Esophagus muscularis mucosa (tissue), 4 donors: ENCODE measurements around the gene NRSN2. TPM values are rescaled to one million over a fixed set of nuclear protein-coding genes. Genes with fewer than 3 reads are reported as not detected.
"Not testable (repeated sequence)": the region's sequence is repeated elsewhere in the genome, so short reads cannot be mapped to it uniquely, and the experiment has no call there.

Source experiments
- DNase-seq: peaks from one replicate; pipeline ENCODE4 v3.0.0-alpha.2; 2017; ENCODE audit errors: extremely low spot score
- H3K27ac ChIP-seq, 4 donors: fragments of 200-600 bp; sonication (generic); replicated peaks in 1 of 4; 1 replicate in 3 of 4; 2 replicates in 1 of 4; pipeline ENCODE4 v1.5.1; 2016 to 2019; ENCODE audit warnings: mild to moderate bottlenecking in 1 of 4
- H3K27me3 ChIP-seq, 4 donors: fragments of 200-600 bp; sonication (generic); one replicate each; pipeline versions ENCODE4 v1.5.1 to v1.6.0; 2016 to 2019
- H3K36me3 ChIP-seq, 4 donors: fragments of 200-600 bp; sonication (generic); one replicate each; pipeline ENCODE4 v1.5.1; 2016 to 2019
- H3K4me1 ChIP-seq, 4 donors: fragments of 200-600 bp; sonication (generic); one replicate each; pipeline ENCODE4 v1.5.1; 2016 to 2019
- H3K4me3 ChIP-seq, 4 donors: fragments of 200-600 bp; sonication (generic); 1 replicate in 2 of 4; 2 replicates in 2 of 4; pipeline ENCODE4 v1.5.1; 2016 to 2019; ENCODE audit warnings: mild to moderate bottlenecking in 4 of 4, moderate library complexity in 1 of 4
- H3K9me3 ChIP-seq, 4 donors: fragments of 200-600 bp; sonication (generic); 1 replicate in 3 of 4; 2 replicates in 1 of 4; pipeline ENCODE4 v1.5.1; 2016 to 2019
- EP300 ChIP-seq: sonication (generic); formaldehyde crosslinking; IDR thresholded peaks from one replicate; pipeline ENCODE4 v1.6.1; 2017; ENCODE audit warnings: antibody characterized with exemption
- POLR2A ChIP-seq: fragments of 450-650 bp; IDR thresholded peaks from one replicate; pipeline ENCODE4 v1.6.1; 2017; ENCODE audit warnings: antibody characterized with exemption, moderate library complexity, mild to moderate bottlenecking, low read depth
- POLR2AphosphoS5 ChIP-seq, 2 donors: sonication (generic); formaldehyde crosslinking; IDR thresholded peaks; one replicate each; pipeline ENCODE4 v1.6.1; 2017; ENCODE audit warnings: antibody characterized with exemption in 2 of 2
- WGBS: methylation state at CpG from one replicate; pipeline ENCODE4 v1.1.5; 2018; 5-methylcytosine and 5-hydroxymethylcytosine counted together
- intact Hi-C: fragments of 100-400 bp; cut with DNase I; formaldehyde crosslinking; loops from one replicate; pipeline ENCODE4 v1.15.1; 2023
- total RNA-seq, 4 donors: library from RNA; depleted of rRNA; stranded (reverse); fragments of >200 nt; gene quantifications; one replicate each; pipeline versions ENCODE4 v1.1.0 to v1.2.1, GENCODE V29; 2016
- TF ChIP-seq, protein P1 (sequence below), 3 experiments: fragments of 200-600 bp in 2 of 3; fragments of 450-650 bp in 1 of 3; sonication (generic) in 2 of 3; IDR thresholded peaks; one replicate each; pipeline ENCODE4 v1.5.1; 2017 to 2019; ENCODE audit warnings: antibody characterized with exemption in 3 of 3, mild to moderate bottlenecking in 2 of 3, moderate library complexity in 1 of 3

NRSN2 gene
- total RNA-seq, 4 donors from 2014 or later, result 20.8 to 72.8 (median 48.9) TPM

DNA sequence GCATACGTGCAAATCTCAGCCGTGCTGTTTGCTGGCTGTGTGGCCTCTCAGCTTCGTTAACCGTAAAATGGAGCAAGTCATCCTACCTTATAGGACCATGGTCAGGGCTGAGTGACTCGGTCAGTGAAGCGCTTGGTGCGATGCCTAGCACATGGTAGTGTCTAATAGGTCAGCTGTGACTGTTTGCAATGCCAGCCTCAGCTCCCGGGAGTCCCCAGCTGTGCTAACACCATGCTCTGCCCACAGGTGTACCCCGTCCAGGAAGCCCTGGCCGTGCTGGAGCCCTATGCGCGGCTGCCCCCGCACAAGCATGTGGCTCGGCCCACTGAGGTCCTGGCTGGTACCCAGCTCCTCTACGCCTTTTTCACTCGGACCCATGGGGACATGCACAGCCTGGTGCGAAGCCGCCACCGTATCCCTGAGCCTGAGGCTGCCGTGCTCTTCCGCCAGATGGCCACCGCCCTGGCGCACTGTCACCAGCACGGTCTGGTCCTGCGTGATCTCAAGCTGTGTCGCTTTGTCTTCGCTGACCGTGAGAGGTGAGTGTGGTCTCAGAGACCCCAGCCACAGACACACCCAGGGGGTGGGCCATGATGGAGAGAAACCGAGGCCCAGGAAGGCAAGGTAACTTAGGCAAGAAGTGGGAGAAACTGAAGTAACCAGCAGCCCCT lies 44.3 kb downstream of the NRSN2 start:
- Histone ChIP-seq H3K36me3 (peaks cover 0 to 59% (median 36%) of the 10 kb centered on the region in 4 donors), H3K27me3 (no peaks in the 10 kb centered on the region), H3K9me3 (no peaks in the 10 kb centered on the region), H3K4me3 (no peak overlapping the region), H3K27ac (no peak overlapping the region), H3K4me1 (no peaks in the 10 kb centered on the region)
- WGBS, result 96% methylated on average over 28 of the region's 29 CpGs
- TF ChIP-seq EP300, result no peak
- no peak for TF ChIP-seq POLR2AphosphoS5 (IDR thresholded peaks at IDR 0.05)
- TF ChIP-seq POLR2A, result no peak
- TF ChIP-seq, protein P1, sequence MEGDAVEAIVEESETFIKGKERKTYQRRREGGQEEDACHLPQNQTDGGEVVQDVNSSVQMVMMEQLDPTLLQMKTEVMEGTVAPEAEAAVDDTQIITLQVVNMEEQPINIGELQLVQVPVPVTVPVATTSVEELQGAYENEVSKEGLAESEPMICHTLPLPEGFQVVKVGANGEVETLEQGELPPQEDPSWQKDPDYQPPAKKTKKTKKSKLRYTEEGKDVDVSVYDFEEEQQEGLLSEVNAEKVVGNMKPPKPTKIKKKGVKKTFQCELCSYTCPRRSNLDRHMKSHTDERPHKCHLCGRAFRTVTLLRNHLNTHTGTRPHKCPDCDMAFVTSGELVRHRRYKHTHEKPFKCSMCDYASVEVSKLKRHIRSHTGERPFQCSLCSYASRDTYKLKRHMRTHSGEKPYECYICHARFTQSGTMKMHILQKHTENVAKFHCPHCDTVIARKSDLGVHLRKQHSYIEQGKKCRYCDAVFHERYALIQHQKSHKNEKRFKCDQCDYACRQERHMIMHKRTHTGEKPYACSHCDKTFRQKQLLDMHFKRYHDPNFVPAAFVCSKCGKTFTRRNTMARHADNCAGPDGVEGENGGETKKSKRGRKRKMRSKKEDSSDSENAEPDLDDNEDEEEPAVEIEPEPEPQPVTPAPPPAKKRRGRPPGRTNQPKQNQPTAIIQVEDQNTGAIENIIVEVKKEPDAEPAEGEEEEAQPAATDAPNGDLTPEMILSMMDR (IDR thresholded peaks at IDR 0.05), result no peak
- intact Hi-C loops, result no loop called here
- no peak for DNase-seq

DNA sequence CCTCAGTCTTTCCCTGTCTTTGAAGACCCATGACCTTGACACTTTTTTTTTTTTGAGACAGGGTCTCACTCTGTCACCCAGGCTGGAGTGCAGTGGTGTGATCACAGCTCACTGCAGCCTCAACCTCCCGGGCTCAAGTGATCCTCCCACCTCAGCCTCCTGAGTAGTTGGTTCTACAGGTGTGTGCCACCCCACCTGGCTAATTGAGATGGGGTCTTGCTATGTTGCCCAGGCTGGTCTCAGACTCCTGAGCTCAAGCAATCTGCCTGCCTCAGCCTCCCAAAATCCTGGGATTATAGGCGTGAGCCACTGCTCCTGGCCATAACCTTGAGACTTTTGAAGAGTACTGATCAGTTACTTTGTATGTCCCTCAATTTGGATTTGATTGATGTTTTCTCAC lies 46.4 kb downstream of the NRSN2 start:
- WGBS, result 92% methylated on average over 2 of the region's 2 CpGs
- H3K36me3 ChIP-seq, result peaks cover 0 to 66% (median 50%) of the 10 kb centered on the region in 4 donors
- H3K4me1 ChIP-seq, H3K4me3 ChIP-seq, H3K27me3 ChIP-seq, intact Hi-C loops, DNase-seq, H3K27ac ChIP-seq, H3K9me3 ChIP-seq: not testable (repeated sequence)

DNA sequence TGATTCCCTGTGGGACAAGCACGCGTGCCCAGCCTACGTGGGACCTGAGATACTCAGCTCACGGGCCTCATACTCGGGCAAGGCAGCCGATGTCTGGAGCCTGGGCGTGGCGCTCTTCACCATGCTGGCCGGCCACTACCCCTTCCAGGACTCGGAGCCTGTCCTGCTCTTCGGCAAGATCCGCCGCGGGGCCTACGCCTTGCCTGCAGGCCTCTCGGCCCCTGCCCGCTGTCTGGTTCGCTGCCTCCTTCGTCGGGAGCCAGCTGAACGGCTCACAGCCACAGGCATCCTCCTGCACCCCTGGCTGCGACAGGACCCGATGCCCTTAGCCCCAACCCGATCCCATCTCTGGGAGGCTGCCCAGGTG lies 49.3 kb downstream of the NRSN2 start:
- 92% methylated on average over 22 of the region's 24 CpGs for WGBS
- no peaks in the 10 kb centered on the region for H3K27me3 ChIP-seq
- no peaks in the 10 kb centered on the region for H3K4me1 ChIP-seq
- no peaks in the 10 kb centered on the region for H3K9me3 ChIP-seq
- intact Hi-C loops, result no loop called here
- peaks cover 0 to 49% (median 36%) of the 10 kb centered on the region in 4 donors for H3K36me3 ChIP-seq
- no peak for TF ChIP-seq EP300
- no peak for TF ChIP-seq POLR2A
- no peak overlapping the region for H3K4me3 ChIP-seq
- DNase-seq, result no peak
- no peak overlapping the region for H3K27ac ChIP-seq

DNA sequence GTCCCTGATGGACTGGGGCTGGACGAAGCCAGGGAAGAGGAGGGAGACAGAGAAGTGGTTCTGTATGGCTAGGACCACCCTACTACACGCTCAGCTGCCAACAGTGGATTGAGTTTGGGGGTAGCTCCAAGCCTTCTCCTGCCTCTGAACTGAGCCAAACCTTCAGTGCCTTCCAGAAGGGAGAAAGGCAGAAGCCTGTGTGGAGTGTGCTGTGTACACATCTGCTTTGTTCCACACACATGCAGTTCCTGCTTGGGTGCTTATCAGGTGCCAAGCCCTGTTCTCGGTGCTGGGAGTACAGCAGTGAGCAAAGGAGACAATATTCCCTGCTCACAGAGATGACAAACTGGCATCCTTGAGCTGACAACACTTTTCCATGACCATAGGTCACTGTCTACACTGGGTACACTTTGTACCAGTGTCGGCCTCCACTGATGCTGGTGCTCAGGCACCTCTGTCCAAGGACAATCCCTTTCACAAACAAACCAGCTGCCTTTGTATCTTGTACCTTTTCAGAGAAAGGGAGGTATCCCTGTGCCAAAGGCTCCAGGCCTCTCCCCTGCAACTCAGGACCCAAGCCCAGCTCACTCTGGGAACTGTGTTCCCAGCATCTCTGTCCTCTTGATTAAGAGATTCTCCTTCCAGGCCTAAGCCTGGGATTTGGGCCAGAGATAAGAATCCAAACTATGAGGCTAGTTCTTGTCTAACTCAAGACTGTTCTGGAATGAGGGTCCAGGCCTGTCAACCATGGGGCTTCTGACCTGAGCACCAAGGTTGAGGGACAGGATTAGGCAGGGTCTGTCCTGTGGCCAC lies 49.9 kb downstream of the NRSN2 start:
- Histone ChIP-seq H3K4me1 (no peaks in the 10 kb centered on the region), H3K27ac (no peak overlapping the region), H3K36me3 (peaks cover 0 to 46% (median 31%) of the 10 kb centered on the region in 4 donors), H3K9me3 (no peaks in the 10 kb centered on the region), H3K4me3 (no peak overlapping the region), H3K27me3 (no peaks in the 10 kb centered on the region)
- DNase-seq, result no peak
- TF ChIP-seq, protein P1 (IDR thresholded peaks at IDR 0.05), result no peak
- no peak for TF ChIP-seq EP300
- no peak for TF ChIP-seq POLR2AphosphoS5 (IDR thresholded peaks at IDR 0.05)
- no peak for TF ChIP-seq POLR2A
- intact Hi-C loops, result no loop called here
- 93% methylated on average over 4 of the region's 4 CpGs for WGBS

DNA sequence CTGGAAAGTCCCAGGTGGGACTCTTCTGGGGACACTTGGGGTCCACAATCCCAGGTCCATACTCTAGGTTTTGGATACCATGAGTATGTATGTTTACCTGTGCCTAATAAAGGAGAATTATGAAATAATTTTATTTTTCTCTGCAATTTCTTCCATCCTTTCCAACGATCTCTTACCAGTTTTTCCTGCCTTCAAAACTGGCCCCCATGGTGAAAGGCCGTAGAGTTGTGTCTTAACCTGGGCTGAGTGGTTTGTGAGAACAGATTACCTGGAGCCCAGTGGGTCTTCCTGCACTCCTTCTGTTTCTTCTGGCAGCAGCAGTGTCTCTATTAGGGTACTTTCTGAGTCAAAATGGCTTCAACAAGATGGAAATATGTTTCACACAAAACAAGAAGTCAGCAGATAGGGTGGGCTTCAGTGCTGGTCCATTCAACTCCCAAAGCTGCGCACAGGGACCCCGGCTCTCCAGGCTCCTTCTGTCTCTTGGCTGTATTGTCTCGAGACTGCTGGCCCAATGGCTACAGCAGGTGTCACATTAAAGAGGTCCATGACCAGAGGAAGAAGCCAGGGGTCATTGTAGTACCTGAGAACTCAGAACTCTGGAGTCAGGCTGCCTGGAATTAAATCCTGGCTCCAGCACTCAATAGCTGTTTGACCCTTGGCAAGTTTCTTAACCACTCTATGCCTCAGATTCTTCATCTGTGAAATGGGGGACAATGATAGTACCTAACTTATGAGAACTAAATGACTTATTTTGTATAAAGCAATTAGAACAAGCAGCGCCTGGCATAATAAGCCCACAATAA lies 50.7 kb downstream of the NRSN2 start:
- Histone ChIP-seq H3K4me1 (no peaks in the 10 kb centered on the region), H3K27me3 (no peaks in the 10 kb centered on the region), H3K4me3 (no peak overlapping the region), H3K27ac (no peak overlapping the region), H3K36me3 (peaks cover 0 to 45% (median 27%) of the 10 kb centered on the region in 4 donors), H3K9me3 (no peaks in the 10 kb centered on the region)
- DNase-seq, result no peak
- TF ChIP-seq, protein P1 (IDR thresholded peaks at IDR 0.05), result no peak
- no peak for TF ChIP-seq POLR2AphosphoS5 (IDR thresholded peaks at IDR 0.05)
- no peak for TF ChIP-seq POLR2A
- no peak for TF ChIP-seq EP300
- 91% methylated on average over 3 of the region's 6 CpGs for WGBS
- intact Hi-C loops, result no loop called here
